Ramos (cell line): ENCODE results near the gene HLA-DMA.

Experiments
- in situ Hi-C: fragments of 300-500 bp; cut with MboI; formaldehyde crosslinking; loops from one replicate; pipeline ENCODE4 v1.14.3; 2022; ENCODE audit warnings: low sequenced_read_pairs; ENCODE audit not compliant: unreplicated experiment

HLA-DMA gene

GRCh38 chr6:32935551-32936238 lies 17.2 kb downstream of the HLA-DMA start:
- in situ Hi-C loops: loop anchor here (5.0 kb wide), 1 partner anchor 48 kb away; no protein-coding TSS in a partner anchor

- in situ Hi-C loops: no loop called here
Observed at GRCh38 chr6:32933661-32934085, 19.2 kb downstream of the HLA-DMA start.

GRCh38 chr6:32932132-32932868 lies 20.6 kb downstream of the HLA-DMA start:
- in situ Hi-C loops: no loop called here

GRCh38 chr6:32931211-32931610 lies 21.7 kb downstream of the HLA-DMA start:
- in situ Hi-C loops: no loop called here

GRCh38 chr6:32922083-32922482 lies 30.8 kb downstream of the HLA-DMA start:
- in situ Hi-C loops: no loop called here

- in situ Hi-C loops: no loop called here
Observed at GRCh38 chr6:32920715-32921114, 32.2 kb downstream of the HLA-DMA start.

- in situ Hi-C loops: no loop called here
Observed at GRCh38 chr6:32912951-32913350, 39.9 kb downstream of the HLA-DMA start.

GRCh38 chr6:32908897-32909296 lies 44.0 kb downstream of the HLA-DMA start:
- in situ Hi-C loops: no loop called here

- in situ Hi-C loops: no loop called here
Observed at GRCh38 chr6:32906539-32906938, 46.4 kb downstream of the HLA-DMA start.

- in situ Hi-C loops: no loop called here
Observed at GRCh38 chr6:32905078-32905477, 47.8 kb downstream of the HLA-DMA start.

DNA sequence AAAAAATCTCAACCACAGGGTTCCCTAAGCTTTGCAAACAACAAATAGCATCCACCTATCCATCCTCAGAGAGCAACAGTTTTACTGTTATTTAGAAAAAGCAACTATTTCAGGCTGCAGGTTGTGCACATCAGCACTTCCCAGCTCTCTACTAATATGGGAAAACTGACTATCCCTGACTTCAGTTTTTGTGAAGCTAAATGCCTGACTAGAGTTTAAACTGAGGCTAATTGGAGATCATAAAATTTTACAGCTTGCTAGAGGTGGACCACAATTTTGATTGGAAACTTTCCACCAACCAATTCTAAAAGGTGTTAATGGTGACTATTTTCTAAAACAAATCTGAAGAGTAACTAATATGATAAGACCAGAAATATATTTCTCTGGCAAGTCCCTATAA lies 48.9 kb downstream of the HLA-DMA start:
- in situ Hi-C loops: no loop called here
